Left renal cortex interstitium (tissue), 4 donors: ENCODE data around the gene ERICH2. TPM values are rescaled to one million over a fixed set of nuclear protein-coding genes. Genes with fewer than 3 reads are reported as not detected.
A peak's percentile ranks its signal among the peaks of the same experiment; 100 is the strongest.
"Not testable (repeated sequence)": the region's sequence is repeated elsewhere in the genome, so short reads cannot be mapped to it uniquely, and the experiment has no call there.

Experiments used
- DNase-seq, 4 donors: peaks; one replicate each; pipeline ENCODE4 v3.0.0-alpha.2; 2013; ENCODE audit warnings: low read depth in 4 of 4, low spot score in 2 of 4, missing footprints in 1 of 4
- polyA plus RNA-seq, 4 donors: library from polyadenylated mRNA; unstranded; fragments of 120-200 nt; gene quantifications; one replicate each; pipeline ENCODE4 v1.2.1, GENCODE V29; 2013; ENCODE audit not compliant: insufficient read length in 4 of 4

The ERICH2 gene, protein sequence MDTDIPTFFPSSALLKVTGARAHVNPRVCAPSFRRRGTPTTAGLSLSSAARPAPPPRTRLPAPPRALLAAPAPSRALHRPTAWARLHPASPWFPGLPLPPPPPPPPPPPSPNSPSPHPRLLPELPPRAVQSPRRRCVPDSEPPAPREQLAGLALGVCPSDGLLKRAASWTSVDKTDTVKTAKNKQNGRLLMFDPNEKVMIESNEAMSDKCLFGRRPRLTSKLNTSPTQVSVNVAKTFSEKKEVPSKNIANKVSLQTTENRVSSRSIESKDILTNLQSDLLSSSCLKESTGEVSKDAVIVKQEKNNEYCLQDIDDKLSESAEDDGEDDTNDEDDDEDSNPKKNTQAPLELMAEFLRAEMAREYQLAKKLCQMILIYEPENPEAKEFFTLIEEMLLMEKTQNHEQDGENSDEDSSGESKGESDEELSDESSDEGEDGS
- 1 to 10 TPM; 1.5 to 2.9 (median 2.1) TPM for polyA plus RNA-seq

GRCh38 chr2:170770008-170770605 lies at the start of gene ERICH2:
Gene ERICH2, plus strand, starts transcription at chr2:170770378. Its CDS starts 304 bp downstream, at chr2:170770682.
- DNase-seq, result peak; percentile 13 to 43 (median 35)

- no peak for DNase-seq
Measured at GRCh38 chr2:170721678-170722077, 48.5 kb upstream of the ERICH2 start.

GRCh38 chr2:170722301-170722700 lies 47.9 kb upstream of the ERICH2 start:
- no peak for DNase-seq

- DNase-seq, result no peak
Measured at GRCh38 chr2:170723446-170723958, 46.7 kb upstream of the ERICH2 start.

DNA sequence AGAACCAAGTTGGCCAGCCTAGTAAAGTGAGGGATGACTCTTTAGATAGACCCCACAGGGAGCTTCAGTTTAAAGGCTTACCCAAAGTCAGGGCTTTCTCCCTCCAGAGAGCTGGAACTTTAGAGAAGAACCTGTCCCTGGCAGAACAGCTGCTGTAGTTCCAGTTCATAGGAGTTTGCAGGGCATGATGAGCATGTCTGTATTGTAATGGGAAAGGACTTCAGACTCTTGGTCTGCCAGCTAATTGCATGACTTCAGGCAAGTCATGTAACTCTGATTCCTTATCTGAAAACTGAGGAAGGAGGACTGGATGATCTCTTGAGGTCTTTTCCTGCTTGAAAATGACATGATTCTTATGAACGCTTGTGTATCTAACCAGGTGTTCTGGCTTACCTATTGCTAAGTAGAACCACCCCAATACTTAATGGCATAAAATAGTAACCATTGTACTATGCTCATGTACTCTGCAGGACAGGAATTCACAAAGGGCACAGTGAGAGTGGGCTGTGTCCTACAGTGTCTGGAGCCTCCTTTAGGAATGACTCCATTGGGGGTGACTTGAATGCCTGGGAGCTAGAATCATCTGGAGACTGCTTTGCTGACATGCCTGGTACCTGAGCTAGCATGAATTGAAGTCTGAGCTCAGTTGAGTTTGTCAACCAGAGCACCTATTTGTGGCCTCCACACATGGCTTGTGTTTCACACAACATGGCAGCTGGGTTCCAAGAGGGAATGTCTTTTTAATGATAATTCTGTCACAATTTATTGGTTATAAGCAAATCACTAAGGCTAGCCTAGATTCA lies 36.2 kb upstream of the ERICH2 start:
- no peak for DNase-seq

GRCh38 chr2:170734601-170735000 lies 35.6 kb upstream of the ERICH2 start:
- DNase-seq, result not testable (repeated sequence)

GRCh38 chr2:170736628-170737027 lies 33.5 kb upstream of the ERICH2 start:
- DNase-seq, result no peak

DNA sequence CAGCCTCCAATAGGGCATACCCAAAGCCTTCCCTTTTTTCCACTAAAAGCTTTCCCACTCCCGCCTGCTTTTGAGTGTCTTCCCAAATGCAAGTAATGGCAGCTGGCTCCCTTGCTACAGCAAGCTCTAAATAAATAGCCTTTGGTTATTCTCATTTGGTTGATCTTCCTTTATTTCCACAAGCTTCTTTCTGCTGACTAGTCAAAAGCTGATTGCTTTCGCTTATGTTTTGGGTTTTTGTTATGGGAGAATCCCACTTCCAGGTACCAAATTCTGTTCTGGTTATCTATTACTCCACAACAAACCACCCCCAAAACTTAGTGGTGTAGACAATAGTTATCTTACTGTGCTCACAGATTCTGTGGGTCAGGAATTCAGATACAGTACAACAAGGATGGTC lies 32.8 kb upstream of the ERICH2 start:
- DNase-seq, result no peak

DNA sequence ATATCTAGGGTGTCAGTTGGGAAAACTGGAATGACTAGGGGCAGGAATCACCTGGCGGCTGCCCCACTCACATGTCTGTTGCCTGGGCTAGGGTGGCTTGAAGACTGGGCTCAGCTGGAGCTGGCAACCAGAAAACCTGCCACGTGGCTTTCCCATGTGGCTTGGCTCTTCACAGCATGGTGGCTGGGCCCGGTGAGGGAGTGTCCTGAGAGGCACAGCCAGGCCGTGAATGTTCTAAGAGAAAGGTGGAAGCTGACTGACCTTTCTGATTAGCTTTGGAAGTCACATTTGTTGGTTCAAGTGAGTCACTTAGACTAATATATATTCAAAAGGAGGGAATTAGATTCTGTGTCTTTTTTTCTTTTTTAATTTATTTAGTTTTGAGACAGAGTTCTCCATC lies 32.4 kb upstream of the ERICH2 start:
- DNase-seq, result no peak

- no peak for DNase-seq
Measured at GRCh38 chr2:170739048-170739447, 31.1 kb upstream of the ERICH2 start.

DNA sequence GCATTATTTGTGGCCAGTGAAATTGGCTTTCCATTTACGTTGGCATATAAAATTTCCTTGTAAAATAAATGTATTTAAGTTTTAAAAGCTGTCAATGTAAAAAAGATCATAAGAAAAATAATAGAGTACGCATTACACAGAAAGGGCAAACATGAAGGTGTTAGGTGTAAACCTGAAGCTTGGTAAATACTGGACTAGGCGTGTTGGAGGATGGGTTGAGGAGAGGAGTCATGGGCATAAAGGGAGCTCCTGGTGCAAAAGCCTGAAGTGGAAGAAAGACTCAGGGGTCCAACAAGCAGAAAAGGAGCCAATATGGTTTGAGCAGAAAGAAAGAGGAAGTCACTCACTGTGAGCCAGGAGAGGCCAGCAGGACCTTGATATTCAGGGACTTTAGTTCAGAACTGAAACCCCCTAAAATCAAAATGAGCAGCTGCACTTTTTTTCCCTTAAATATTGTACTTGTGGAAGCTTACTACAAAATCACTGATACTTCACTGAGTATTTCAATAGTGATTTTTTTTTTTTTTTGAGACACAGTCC lies 30.6 kb upstream of the ERICH2 start:
- no peak for DNase-seq

DNA sequence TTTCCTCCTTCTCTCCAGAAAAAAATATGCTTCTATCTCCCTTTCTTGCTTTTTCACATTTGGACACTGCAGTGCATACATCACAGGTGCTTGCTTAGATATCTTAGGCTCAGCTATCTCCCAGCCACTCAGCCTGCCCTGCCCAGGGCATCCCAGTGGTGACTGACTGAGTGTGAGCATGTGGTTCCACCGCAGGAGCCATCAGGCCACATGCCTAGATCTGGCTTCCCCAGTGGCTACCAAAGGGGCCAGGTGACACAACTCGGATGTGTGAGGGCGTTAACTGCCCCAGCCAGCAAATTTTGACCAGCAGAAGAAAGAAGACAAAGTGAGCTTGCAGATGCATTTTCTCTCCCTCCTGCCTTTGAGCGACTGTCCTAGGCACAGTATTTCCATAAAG lies 29.5 kb upstream of the ERICH2 start:
- no peak for DNase-seq

DNA sequence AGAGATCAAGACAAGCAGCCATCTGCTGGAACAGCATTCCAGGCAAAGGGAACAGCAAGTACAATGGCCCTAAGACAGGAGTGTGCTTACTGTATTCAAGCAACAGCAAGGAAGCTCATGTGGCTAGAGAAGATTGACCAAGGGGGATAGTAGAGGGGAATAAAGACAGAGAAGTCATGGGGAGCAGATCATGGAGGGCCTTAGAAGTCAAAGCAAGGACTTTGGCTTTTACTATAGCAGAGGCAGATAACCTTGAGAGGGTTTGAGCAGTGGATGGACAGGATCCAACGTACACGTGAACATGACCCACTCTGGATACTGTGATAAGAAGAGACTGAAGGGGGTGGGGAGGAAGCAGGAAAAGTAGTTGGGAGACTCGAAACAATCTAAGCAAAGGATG lies 28.2 kb upstream of the ERICH2 start:
- no peak for DNase-seq

DNA sequence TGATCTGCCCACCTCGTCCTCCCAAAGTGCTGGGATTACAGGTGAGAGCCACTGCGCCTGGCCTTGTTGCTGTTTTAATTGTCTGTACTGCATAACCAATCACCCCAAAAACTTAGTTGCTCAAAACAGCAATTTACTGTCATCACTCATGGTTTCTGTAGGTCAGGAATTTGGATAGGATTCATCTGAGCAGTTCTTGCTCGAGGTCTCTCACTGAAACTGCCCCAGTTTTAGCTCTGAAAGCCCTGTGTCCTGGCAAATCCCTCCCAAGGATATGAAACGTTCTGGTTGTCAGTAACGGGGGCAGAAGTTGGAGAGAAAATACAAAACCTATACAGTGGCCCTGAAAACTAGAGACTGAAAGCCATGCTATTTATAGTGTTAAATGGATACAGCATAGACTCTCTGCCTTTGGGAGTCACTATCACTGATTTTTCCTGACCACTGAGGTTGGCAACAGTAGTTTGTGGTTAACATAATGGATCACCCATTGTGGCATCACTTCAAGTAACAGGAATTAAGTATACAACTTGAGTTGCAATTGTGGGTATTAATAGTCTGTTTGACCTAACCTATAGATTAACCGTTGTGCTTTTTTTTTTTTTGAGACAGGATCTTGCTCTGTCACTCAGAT lies 27.2 kb upstream of the ERICH2 start:
- no peak for DNase-seq

DNA sequence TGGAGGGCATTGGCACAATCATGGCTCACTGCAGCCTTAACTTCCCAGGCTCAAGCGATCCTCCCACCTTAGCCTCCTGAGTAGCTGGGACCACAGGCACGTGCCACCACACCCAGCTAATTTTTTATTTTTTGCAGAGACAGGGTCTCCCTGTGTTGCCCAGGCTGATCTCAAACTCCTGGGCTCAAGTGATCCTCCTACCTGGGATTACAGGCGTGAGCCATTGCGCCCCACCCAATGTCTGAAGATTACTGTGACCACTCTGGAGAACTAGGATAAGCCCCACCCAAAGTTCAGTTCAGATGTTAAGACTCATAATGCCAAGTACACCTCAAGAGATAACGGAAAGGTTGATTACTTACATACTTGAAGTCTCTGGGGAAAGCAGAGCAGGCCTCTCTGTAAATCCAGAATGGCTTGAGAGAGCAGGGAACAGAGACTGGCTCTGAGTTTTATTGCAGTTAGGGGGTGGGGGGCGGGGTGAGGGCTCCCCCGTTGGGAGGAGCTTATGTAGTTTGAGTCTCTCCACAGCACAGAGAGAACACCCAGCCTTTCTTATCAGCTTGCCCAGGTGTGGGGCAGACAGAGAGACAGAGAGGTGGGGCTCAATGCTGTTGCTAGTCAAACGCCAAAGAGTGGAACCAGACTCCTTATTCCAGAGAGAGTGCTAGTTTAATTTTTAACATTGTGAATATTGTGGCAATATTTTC lies 26.5 kb upstream of the ERICH2 start:
- no peak for DNase-seq

- no peak for DNase-seq
Measured at GRCh38 chr2:170744248-170745002, 25.8 kb upstream of the ERICH2 start.

GRCh38 chr2:170745305-170745704 lies 24.9 kb upstream of the ERICH2 start:
- DNase-seq, result no peak

GRCh38 chr2:170747921-170748320 lies 22.3 kb upstream of the ERICH2 start:
- no peak for DNase-seq

- not testable (repeated sequence) for DNase-seq
Measured at GRCh38 chr2:170751555-170751954, 18.6 kb upstream of the ERICH2 start.
